ENCODE measurements around the gene ETHE1.
"Not testable (repeated sequence)": the region's sequence is repeated elsewhere in the genome, so short reads cannot be mapped to it uniquely, and the experiment has no call there.

ETHE1 gene

GRCh38 chr19:43523696-43524095 is 3.3 kb downstream of the ETHE1 start:
- not testable (repeated sequence) for DNase-seq (ENCODE audit: low spot score)

DNA sequence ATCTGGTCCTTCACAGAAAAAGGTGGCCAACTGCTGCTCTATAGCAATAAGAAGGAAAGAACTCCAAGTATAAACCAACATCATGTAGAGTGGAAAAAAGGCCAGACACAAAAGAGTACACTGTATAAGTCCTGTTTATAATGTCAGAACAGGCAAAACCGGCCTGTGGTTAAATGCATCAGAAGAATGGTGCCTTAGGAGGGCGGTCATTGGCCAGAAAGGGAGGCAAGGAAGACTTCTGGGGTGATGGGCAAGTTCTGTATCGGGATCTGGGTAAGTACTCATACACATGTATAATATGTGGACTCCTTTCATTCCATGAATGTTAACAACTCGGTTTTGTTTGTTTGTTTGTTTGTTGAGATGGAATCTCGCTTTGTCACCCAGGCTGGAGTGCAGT is 4.1 kb downstream of the ETHE1 start:
- no peak for DNase-seq (ENCODE audit: low spot score)

DNA sequence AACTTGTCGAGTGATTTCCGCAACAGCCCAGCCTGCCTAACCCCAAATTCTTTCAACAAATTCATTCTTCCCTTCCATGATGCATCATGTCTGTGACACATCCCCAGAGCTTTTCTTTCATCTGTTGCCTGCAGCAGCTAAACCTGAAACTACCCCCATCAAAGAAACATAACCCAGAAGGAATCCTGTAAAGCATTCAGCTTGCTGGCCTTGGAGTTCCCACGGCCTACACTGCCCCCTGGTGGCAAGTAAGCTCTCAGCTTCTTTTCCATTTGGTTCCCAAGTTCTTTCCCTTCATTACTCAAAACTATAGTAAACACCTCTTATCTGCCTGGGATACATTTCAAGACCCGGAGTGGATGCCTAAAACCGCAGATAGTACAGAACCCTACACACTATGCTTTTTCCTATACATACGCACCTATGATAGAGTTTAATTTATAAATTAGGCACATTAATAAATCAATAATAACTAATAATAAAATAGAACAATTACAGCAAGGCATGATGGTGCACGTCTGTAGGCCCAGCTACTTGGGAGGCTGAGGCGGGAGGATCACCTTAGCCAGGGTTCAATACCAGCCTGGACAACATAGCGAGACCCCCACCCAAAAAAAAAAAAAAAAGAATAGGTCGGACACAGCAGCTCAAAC is 7.4 kb downstream of the ETHE1 start:
- DNase-seq (ENCODE audit: low spot score) = peak; percentile 83

DNA sequence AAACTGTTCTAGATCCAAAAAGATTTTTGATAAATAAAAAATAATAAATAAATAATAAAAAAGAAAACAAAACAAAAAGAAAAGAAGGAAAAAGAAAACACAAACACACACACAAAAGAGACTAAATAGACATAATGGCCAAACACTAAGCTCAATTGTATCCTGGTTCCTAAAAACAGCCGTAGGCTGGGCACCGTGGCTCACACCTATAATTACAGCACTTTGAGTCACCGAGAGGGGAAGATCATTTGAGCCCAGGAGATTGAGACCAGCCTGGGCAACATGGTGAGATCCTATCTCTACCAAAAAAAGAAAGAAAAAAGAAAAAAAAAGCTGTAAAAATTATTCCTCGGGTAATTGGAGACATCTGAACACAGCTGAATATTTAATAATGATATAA is 8.9 kb downstream of the ETHE1 start:
- DNase-seq (ENCODE audit: low spot score) = no peak

DNA sequence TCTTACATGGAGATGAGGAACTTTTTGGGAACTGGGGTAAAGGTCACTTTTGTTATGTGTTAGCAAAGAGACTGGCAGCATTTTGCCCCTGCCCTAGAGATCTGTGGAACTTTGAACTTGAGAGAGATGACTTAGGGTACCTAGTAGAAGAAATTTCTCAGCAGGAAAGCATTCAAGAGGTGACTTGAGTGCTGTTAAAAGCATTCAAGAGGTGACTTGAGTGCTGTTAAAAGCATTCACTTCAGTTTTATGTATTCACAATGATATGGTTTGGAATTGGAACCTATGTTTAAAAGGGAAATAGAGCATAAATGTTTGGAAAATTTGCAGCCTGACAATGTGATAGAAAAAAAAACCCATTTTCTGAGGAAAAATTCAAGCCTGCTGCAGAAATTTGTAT is 14.6 kb downstream of the ETHE1 start:
- not testable (repeated sequence) for DNase-seq (ENCODE audit: low spot score)

DNA sequence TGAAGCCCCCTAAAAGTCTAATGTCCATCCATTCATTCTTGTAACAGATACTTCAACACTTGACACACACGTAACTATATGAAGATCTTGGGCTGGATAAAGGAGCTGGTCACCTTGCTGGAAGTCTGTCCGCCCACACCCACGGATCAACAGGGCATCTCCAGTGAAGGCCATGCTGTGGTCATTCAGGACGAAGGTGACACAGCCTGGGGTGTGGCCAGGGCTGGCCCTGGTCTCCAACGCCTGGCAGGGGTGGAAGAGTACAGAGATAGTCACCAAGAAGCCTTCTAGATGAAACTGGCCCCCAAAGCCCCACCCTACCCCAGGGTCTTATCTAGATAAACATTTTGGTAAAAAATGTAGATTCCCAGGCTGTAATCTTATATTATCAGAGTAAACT is 15.7 kb downstream of the ETHE1 start:
- DNase-seq (ENCODE audit: low spot score) = no peak

- DNase-seq (ENCODE audit: low spot score) = no peak
Observed at GRCh38 chr19:43510713-43511112, 16.3 kb downstream of the ETHE1 start.

DNA sequence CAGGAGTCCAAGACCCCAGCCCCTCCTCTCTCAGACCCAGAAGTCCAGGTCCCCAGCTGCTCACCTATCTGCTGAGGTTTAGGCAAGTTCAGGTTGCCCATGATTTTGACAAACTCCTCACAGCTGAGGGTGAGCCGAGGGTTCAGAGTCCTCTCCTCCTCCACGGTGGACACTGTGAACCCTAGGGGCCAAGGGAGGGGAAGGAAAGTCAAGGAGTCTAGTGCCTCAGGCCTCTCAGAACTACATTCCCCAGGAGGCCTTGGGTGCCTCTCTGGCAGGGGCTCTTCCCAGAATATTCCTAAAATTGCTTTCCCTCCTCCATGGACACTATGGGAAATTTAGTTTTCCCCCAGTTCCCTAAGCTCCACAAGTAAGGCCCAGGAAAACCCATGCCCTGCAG is 19.1 kb downstream of the ETHE1 start:
- DNase-seq (ENCODE audit: low spot score) = no peak

DNA sequence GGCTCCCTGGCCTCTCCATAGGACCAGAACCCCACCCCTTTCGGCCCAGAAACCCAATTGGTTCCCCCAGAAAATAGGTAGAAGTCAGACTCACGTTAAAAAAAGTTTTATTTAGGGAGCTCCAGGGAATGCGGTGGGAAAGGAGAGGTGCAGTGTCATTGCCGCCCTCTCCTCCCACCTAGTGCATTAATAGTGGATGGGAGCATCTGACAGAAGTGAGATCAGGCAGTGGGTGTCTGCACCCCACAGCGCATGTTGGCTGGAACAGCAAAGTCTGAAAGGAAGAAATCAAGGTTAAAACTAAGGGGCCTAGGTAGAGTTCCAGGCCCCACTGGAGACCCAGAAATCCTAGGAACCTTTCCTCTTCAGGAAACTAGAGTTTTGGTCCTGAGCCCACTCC is 20.4 kb downstream of the ETHE1 start:
- DNase-seq (ENCODE audit: low spot score) = no peak

GRCh38 chr19:43505941-43506340 is 21.1 kb downstream of the ETHE1 start:
- DNase-seq (ENCODE audit: low spot score) = no peak

- DNase-seq (ENCODE audit: low spot score) = no peak
Observed at GRCh38 chr19:43505186-43505456, 21.9 kb downstream of the ETHE1 start.

DNA sequence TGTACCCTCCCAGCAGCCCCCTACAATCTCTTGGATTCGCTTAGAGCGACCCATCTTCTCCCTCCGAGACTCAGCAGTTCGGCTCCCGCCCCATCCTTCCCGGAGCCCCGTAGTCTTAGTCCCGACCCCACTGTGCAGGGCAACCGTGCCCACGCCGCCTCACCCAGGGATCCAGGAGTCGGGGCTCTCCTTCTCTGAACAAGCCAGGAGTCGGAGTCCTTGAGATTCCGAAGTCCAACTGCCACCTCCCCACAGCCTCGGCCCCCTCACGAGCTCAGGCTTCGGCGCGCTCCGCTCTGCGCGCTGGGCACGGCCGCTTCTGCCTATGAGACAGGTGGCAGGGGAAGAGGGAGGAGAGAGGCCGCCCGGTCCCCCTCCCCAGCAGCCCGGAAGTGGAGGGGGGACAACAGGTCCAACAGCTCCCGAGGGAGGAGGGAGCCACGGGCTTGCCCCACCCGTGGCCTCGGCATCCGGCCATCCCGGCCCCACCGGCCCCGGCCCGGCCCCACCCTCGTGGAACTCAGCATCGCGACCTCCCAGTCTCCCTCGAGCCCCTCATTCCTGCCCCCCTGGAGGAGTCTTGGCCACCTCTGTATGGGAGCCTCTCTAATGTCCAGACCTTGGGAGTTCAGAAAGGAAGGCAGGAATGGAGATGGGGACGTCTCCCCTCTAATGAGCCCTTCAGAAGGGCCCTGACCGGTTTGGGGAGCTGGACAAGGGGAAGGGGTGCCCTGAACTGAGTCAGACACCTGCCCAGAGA is 22.4 kb downstream of the ETHE1 start, which contains the start of gene PHLDB3:
PHLDB3 (minus strand) TSS at position 321 of the 760 bp plus-strand sequence. CDS start 628 bp downstream, outside the sequence.
- DNase-seq (ENCODE audit: low spot score) = no peak

DNA sequence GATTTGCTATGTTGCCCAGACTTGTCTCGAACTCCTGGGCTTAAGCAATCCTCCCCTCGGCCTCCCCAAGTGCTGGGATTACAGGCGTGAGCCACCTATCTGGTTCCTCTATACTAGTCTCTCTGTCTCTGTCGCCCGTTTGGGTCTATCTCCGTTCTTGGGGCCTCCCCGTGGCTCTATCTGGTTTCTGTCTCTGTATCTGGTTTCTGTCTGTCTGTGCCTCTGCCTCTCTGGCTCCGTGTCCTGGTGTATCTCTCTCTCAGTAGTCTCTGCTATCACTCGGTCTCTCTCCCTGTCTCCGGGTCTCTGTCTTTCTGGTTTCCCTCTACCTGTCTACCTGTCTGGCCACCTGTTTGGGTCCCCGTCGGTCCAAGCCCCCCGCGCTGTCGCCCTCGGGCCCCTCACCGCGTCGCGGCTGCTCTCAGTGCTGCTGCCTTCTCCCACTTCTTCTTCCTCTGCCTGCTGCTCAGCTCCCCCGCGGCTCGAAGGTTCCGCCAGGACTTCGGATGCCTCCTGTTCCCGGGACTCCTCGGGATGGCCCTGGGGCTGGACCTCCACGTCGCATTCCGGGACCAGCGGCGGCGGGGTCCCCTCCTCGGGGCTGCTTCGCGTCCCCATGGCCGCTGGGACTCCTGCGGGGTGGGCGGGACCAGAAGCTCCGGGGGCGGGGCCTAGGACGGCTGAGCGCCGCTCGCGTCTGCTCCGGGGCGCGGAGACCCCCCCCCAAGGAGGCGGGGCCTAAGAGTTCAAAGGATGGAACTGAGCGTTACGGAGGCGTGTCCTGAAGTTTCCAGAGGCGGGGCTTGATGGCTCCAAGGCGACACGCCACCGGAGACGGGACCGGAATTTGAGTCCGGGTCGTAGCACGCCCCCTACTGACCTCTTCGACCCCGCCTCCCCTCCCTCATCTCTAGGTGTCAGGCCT is 23.2 kb downstream of the ETHE1 start:
- peak; percentile 71 for DNase-seq (ENCODE audit: low spot score)

GRCh38 chr19:43502419-43502976 is 24.5 kb downstream of the ETHE1 start:
- no peak for DNase-seq (ENCODE audit: low spot score)

GRCh38 chr19:43501661-43502418 is 25.2 kb downstream of the ETHE1 start:
- no peak for DNase-seq (ENCODE audit: low spot score)

GRCh38 chr19:43499042-43499441 is 28.0 kb downstream of the ETHE1 start:
- DNase-seq (ENCODE audit: low spot score) = no peak

GRCh38 chr19:43498233-43498842 is 28.7 kb downstream of the ETHE1 start:
- DNase-seq (ENCODE audit: low spot score) = no peak

DNA sequence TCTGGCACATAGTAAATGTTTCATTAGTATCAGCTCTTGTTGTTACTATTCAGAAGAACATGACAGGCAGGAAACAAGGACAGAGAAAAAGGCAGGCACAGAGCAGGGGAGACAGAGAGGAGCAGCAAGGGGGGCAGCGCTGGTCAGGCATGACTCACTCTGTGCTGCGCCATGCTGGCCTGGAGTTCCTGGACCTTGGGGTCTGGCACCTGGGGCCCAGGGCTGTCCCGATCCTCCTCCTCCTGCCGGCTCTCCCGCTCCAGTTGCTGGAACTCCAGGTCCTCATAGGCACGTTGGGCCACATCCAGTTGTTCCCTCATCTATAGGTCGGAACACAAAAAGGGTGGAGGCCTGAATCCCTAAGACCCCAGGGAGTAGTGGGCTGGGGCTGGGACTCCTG is 30.0 kb downstream of the ETHE1 start:
- DNase-seq (ENCODE audit: low spot score) = no peak

GRCh38 chr19:43495082-43495481 is 31.9 kb downstream of the ETHE1 start:
- no peak for DNase-seq (ENCODE audit: low spot score)

DNA sequence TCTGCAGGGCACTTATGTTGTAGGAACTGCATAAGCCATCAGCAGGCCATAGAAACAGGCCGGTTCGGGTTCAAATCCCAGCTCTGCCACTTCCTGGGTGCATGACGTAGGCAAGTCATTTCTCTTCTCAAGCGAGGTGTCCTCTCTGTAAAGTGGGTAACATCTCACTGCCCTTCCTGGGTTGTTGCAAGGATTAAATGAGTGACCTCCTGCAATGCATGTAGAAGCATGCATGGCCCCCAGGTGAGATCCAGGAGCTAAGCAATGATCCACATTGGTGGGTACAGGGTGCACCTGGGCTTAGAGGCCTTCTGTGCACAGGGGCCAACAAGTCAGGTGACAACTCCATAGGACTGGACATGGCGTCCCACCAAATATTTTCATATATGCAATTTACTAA is 36.2 kb downstream of the ETHE1 start:
- DNase-seq (ENCODE audit: low spot score) = no peak

DNA sequence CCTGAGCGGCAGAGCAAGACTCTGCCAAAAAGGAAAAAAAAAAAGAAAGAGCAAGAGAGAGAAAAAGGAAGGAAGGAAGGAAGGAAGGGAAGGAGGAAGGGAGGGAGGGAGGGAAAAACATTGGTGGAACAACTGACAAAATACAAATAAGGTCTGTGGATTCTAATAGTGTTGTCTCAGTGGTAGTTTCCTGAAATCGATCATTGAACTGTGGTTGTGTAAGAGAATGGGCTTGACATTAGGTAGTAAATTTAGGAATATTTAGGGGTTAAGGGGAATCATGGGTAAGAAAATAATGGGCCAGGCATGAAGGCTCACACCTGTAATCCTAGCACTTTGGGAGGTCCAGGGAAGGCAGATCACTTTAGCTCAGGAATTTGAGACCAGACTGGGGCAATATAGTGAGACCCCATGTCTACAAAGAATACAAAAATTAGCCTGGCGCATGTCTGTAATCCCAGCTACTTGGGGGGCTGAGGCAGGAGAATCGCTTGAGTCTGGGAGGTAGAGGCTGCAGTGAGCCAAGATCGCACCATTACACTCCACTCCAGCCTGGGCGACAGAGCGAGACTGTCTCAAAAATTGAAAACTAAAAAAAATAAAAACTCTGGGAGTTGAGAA is 36.9 kb downstream of the ETHE1 start:
- DNase-seq (ENCODE audit: low spot score) = no peak

Data from kidney capillary endothelial cell (primary cell).